ENCODE results near the gene CFAP107.
"Not testable (repeated sequence)": the region's sequence is repeated elsewhere in the genome, so short reads cannot be mapped to it uniquely, and the experiment has no call there.

CFAP107 gene

DNA sequence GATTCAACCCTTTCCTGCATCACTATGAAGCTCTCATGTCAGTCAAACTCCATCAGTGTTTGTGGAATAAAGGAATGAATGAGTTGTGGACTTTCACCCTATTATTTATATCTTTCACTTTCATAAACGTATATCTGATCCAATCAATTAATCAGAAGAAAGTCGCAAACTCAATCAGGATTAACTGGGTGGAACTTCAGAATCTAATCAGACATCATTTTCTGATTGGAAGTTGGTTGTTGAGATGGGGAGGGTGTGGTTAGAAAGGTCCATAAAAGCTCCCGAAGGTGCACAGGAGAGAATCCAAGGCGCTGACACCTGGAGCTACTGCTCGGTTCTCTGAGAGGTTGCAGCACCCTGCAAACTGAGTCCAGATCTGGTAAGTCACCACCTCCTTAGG is 27.4 kb downstream of the CFAP107 start, which contains the start of gene PRAMEF12:
PRAMEF12 (plus strand) TSS at position 301 of the 400 bp plus-strand sequence. CDS start 1,130 bp downstream, outside the sequence.
- no peak for DNase-seq (ENCODE audit: low read depth)
- TF ChIP-seq, protein P1, sequence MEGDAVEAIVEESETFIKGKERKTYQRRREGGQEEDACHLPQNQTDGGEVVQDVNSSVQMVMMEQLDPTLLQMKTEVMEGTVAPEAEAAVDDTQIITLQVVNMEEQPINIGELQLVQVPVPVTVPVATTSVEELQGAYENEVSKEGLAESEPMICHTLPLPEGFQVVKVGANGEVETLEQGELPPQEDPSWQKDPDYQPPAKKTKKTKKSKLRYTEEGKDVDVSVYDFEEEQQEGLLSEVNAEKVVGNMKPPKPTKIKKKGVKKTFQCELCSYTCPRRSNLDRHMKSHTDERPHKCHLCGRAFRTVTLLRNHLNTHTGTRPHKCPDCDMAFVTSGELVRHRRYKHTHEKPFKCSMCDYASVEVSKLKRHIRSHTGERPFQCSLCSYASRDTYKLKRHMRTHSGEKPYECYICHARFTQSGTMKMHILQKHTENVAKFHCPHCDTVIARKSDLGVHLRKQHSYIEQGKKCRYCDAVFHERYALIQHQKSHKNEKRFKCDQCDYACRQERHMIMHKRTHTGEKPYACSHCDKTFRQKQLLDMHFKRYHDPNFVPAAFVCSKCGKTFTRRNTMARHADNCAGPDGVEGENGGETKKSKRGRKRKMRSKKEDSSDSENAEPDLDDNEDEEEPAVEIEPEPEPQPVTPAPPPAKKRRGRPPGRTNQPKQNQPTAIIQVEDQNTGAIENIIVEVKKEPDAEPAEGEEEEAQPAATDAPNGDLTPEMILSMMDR (IDR thresholded peaks at IDR 0.05; ENCODE audit: control insufficient read depth, insufficient read depth, low read depth, low read length, missing control alignments), result no peak
- no peak within 1 kb of the TSS for H3K4me3 ChIP-seq (ENCODE audit: control insufficient read depth, low read depth, low read length)

DNA sequence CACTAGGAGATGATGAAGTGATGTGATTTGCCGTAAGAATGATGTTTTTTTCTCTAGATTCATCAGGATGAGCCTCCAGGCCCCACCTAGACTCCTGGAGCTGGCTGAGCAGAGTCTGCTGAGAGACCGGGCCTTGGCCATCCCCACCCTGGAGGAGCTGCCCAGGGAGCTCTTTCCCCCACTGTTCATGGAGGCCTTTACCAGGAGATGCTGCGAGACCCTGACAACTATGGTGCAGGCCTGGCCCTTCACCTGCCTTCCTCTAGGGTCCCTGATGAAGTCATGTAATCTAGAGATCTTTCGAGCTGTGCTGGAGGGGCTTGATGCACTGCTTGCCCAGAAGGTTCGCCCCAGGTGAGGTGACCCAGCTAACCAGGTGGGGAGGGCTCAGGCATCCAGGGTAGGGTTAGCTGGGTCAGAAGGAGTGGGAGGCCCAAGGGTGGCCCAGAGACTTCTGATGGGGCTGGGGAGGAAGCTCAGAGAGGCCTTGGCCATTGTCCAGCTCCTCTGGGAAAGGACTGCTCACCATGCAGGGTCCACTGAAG is 28.9 kb downstream of the CFAP107 start:
- TF ChIP-seq, protein P1 (IDR thresholded peaks at IDR 0.05; ENCODE audit: control insufficient read depth, insufficient read depth, low read depth, low read length, missing control alignments), result no peak
- H3K4me3 ChIP-seq (ENCODE audit: control insufficient read depth, low read depth, low read length), result no peak overlapping the region
- DNase-seq (ENCODE audit: low read depth), result no peak

DNA sequence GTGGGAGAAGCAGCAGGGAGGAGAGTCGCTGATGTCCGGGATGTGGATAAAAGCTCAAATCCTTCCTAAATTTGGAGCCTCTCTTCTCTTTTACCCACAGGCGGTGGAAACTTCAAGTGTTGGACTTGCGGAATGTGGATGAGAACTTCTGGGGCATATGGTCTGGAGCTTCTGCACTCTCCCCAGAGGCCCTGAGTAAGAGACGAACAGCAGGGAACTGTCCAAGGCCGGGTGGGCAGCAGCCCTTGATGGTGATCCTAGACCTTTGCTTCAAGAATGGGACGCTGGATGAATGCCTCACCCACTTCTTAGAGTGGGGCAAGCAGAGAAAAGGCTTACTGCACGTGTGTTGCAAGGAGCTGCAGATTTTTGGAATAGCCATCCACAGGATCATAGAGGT is 29.4 kb downstream of the CFAP107 start:
- no peak overlapping the region for H3K4me3 ChIP-seq (ENCODE audit: control insufficient read depth, low read depth, low read length)
- no peak for DNase-seq (ENCODE audit: low read depth)
- TF ChIP-seq, protein P1 (IDR thresholded peaks at IDR 0.05; ENCODE audit: control insufficient read depth, insufficient read depth, low read depth, low read length, missing control alignments), result no peak

DNA sequence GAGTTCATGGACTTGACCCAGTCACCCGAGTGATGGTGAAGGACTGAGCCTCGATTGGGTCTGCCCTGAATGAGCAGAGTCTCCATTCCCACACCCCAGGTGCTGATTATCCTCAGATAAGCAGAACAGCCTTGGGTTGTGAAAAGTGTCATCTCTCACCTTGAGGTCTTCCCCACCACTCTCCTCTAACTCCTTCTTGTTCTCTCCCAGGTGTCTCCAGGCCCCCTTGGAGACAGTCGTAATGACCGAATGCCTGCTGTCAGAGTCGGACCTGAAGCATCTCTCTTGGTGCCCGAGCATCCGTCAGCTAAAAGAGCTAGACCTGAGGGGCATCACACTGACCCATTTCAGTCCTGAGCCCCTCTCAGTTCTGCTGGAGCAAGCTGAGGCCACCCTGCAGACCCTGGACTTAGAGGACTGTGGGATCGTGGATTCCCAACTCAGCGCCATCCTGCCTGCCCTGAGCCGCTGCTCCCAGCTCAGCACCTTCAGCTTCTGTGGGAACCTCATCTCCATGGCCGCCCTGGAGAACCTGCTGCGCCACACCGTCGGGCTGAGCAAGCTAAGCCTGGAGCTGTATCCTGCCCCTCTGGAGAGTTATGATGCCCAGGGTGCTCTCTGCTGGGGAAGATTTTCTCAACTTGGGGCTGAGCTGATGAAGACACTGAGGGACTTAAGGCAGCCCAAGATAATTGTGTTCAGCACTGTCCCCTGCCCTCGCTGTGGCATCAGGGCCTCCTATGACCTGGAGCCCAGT is 31.0 kb downstream of the CFAP107 start:
- no peak for DNase-seq (ENCODE audit: low read depth)
- TF ChIP-seq, protein P1 (IDR thresholded peaks at IDR 0.05; ENCODE audit: control insufficient read depth, insufficient read depth, low read depth, low read length, missing control alignments), result no peak
- H3K4me3 ChIP-seq (ENCODE audit: control insufficient read depth, low read depth, low read length), result no peak overlapping the region

DNA sequence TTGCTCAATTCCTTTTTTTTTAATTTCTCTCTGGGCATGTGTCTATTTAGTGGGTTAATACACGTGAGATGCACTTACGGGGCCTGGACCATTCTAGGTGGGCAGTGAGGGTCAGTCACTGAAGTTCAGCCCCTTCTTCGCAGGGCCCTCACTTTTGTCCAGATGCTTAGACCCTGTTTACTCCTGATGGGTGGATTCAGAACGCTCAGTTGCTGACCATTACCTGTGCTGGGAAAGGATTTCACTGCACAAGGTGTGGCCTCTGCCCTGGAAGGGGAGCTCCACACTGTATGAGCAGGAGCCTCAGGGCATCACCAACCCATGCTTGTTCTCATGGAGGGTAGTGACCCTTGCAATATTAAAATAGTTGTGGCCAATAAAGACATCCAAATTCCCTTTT is 32.1 kb downstream of the CFAP107 start:
- TF ChIP-seq, protein P1 (IDR thresholded peaks at IDR 0.05; ENCODE audit: control insufficient read depth, insufficient read depth, low read depth, low read length, missing control alignments), result no peak
- no peak for DNase-seq (ENCODE audit: low read depth)

DNA sequence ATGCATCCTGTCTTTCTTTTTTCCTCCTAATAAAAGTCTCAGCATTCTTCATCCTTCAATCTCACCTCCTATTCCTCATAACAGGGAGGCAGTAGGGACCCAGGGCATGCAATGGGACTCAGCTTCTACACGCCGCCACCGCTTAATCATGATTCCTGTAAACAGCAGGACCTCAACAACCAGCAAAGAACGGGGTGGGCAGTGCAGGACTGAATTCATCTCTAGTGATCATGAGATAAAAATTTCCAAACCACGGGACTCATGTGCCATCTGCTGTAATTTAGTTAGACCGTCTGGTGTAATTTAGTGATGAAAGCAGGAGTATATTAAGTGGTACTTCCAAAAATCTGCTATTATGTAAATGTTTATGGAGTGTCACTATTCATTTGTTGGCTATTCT is 32.9 kb downstream of the CFAP107 start:
- TF ChIP-seq, protein P1 (IDR thresholded peaks at IDR 0.05; ENCODE audit: control insufficient read depth, insufficient read depth, low read depth, low read length, missing control alignments), result no peak
- H3K4me3 ChIP-seq (ENCODE audit: control insufficient read depth, low read depth, low read length), result no peak overlapping the region
- no peak for DNase-seq (ENCODE audit: low read depth)

More for the DNA sequence above, 32.1 kb downstream of the CFAP107 start:
- H3K4me3 ChIP-seq (ENCODE audit: control insufficient read depth, low read depth, low read length), result no peak overlapping the region

DNA sequence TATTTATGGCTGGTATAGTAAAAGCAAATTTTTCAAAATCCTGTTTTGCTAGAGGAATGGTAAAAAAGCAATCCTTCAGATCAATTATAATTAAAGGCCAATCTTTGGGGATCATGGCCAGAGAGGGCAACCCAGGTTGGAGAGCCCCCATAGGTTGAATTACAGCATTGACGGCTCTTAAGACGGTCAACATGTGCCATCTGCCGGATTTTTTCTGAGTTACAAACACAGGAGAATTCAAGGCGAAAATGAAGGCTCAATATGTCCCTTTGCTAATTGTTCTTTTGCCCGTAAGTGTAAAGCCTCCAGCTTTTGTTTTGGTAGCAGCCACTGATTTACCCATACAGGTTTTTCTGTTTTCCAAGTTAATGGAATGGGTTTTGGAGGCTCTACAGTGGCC is 35.5 kb downstream of the CFAP107 start:
- H3K4me3 ChIP-seq (ENCODE audit: control insufficient read depth, low read depth, low read length); DNase-seq (ENCODE audit: low read depth): not testable (repeated sequence)

DNA sequence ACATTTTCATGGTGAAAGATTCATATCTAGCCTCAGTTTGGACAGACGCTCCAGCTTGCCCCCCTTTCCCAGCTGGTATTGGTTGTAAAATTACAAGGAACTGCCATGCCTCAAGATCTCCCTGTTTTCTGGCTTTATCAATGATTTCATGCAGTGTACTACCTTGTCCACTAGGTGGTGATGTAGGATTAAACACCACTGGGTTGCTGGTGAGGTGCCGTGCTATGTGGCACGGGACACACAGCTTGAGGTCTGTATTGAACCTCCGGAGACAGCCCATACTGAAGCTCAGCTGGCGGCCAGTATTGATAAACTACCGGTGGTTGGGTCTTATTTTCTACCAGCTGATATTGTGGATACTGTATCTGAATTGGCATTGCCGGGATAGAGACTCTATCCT is 37.8 kb downstream of the CFAP107 start:
- H3K4me3 ChIP-seq (ENCODE audit: control insufficient read depth, low read depth, low read length); DNase-seq (ENCODE audit: low read depth): not testable (repeated sequence)

DNA sequence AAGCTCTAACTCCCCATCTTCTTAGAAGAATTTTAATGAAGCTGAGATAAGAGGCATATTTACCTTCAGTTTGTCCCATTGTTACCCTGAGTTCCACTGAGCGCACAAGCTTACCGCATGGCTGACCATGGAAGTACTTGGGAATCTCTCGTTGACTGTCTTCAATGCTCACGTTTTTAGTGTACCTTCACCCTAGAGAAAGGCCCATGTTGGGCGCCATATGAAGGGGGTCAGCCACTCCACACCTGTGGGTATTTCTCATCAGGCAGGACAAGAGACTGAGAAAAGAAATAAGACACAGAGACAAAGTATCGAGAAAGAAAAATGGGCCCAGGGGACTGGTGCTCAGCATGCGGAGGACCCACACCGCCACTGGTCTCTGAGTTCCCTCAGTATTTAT is 38.7 kb downstream of the CFAP107 start:
- DNase-seq (ENCODE audit: low read depth); H3K4me3 ChIP-seq (ENCODE audit: control insufficient read depth, low read depth, low read length): not testable (repeated sequence)

DNA sequence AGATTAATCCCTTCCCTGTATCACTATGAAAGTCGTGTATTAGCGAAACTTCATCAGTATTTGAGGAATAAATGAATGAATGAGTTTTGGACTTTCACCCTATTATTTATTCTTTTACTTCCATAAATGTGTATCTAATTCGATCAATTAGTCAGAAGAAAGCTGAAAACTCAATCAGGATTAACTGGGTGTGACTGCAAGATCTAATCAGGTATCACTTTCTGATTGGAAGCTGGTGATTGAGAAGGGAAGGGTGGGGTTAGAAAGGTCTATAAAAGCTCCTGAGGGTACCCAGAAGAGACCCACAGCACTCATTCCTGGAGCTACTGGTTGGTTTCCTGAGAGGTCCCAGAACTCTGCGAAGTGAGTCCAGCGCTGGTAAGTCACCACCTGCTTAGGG is 45.1 kb downstream of the CFAP107 start, which contains the start of gene PRAMEF1:
PRAMEF1 (plus strand) TSS at position 301 of the 400 bp plus-strand sequence. CDS start 1,831 bp downstream, outside the sequence.
- DNase-seq (ENCODE audit: low read depth); H3K4me3 ChIP-seq (ENCODE audit: control insufficient read depth, low read depth, low read length): not testable (repeated sequence)

Measured in AG09309 (cell line).